ENCODE measurements around the gene RERE. TPM values are rescaled to one million over a fixed set of nuclear protein-coding genes. Genes with fewer than 3 reads are reported as not detected.

The RERE gene
- total RNA-seq, 1 experiment from 2014 or later = 161 TPM

DNA sequence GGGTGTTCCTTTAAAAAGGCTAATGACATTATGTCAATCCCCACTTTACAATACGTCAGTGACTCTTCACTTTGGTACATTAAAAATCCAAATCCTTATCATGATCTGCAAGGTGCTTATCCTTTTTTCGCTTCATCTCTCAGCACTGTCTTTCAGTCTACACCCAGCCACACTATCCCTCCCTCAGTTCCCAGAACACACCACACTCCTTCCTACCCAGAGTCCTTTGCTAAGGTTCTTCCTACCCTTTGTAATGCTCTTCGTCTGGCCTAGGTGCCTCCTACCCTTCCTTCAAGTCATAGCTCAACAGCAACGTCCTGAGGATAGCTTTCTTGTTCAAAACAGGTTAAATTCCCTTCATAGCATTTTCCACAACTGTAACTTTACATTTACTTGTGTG is 152.6 kb downstream of the RERE start:
- ChIA-PET POLR2A (interaction anchor here (0.5 kb wide), 1 partner anchor 161 kb away, joined by 3 read pairs; no protein-coding TSS in a partner anchor), CTCF (interaction anchor here (1.1 kb wide), 1 partner anchor 9 kb away, joined by 5 read pairs; no protein-coding TSS in a partner anchor)
- Mint-ChIP-seq H3K27me3 (ENCODE audit: low read depth) (no peaks in the 10 kb centered on the region), H3K36me3 (no peaks in the 10 kb centered on the region), H3K4me3 (no peak overlapping the region), H3K9me3 (no peaks in the 10 kb centered on the region), H3K27ac (no peak overlapping the region), H3K4me1 (peaks cover 20% of the 10 kb centered on the region)
- TF ChIP-seq, protein P1, sequence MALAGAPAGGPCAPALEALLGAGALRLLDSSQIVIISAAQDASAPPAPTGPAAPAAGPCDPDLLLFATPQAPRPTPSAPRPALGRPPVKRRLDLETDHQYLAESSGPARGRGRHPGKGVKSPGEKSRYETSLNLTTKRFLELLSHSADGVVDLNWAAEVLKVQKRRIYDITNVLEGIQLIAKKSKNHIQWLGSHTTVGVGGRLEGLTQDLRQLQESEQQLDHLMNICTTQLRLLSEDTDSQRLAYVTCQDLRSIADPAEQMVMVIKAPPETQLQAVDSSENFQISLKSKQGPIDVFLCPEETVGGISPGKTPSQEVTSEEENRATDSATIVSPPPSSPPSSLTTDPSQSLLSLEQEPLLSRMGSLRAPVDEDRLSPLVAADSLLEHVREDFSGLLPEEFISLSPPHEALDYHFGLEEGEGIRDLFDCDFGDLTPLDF (CRISPR knock-in tag; IDR thresholded peaks at IDR 0.05) = no peak
- no peak for TF ChIP-seq TP53 (CRISPR knock-in tag; IDR thresholded peaks at IDR 0.05)
- no peak for TF ChIP-seq ZNF416 (CRISPR knock-in tag; IDR thresholded peaks at IDR 0.05)
- TF ChIP-seq TEAD1 (CRISPR knock-in tag; IDR thresholded peaks at IDR 0.05) = no peak
- TF ChIP-seq, protein P2, sequence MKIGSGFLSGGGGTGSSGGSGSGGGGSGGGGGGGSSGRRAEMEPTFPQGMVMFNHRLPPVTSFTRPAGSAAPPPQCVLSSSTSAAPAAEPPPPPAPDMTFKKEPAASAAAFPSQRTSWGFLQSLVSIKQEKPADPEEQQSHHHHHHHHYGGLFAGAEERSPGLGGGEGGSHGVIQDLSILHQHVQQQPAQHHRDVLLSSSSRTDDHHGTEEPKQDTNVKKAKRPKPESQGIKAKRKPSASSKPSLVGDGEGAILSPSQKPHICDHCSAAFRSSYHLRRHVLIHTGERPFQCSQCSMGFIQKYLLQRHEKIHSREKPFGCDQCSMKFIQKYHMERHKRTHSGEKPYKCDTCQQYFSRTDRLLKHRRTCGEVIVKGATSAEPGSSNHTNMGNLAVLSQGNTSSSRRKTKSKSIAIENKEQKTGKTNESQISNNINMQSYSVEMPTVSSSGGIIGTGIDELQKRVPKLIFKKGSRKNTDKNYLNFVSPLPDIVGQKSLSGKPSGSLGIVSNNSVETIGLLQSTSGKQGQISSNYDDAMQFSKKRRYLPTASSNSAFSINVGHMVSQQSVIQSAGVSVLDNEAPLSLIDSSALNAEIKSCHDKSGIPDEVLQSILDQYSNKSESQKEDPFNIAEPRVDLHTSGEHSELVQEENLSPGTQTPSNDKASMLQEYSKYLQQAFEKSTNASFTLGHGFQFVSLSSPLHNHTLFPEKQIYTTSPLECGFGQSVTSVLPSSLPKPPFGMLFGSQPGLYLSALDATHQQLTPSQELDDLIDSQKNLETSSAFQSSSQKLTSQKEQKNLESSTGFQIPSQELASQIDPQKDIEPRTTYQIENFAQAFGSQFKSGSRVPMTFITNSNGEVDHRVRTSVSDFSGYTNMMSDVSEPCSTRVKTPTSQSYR (CRISPR knock-in tag; IDR thresholded peaks at IDR 0.05) = no peak
- TF ChIP-seq RELA (CRISPR knock-in tag; IDR thresholded peaks at IDR 0.05; ENCODE audit: borderline replicate concordance) = no peak
- no peak for TF ChIP-seq RORB (CRISPR knock-in tag; IDR thresholded peaks at IDR 0.05)
- TF ChIP-seq ZNF671 (CRISPR knock-in tag; IDR thresholded peaks at IDR 0.05) = no peak
- TF ChIP-seq, protein P3, sequence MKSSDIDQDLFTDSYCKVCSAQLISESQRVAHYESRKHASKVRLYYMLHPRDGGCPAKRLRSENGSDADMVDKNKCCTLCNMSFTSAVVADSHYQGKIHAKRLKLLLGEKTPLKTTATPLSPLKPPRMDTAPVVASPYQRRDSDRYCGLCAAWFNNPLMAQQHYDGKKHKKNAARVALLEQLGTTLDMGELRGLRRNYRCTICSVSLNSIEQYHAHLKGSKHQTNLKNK (CRISPR knock-in tag; IDR thresholded peaks at IDR 0.05) = no peak
- TF ChIP-seq, protein P4, sequence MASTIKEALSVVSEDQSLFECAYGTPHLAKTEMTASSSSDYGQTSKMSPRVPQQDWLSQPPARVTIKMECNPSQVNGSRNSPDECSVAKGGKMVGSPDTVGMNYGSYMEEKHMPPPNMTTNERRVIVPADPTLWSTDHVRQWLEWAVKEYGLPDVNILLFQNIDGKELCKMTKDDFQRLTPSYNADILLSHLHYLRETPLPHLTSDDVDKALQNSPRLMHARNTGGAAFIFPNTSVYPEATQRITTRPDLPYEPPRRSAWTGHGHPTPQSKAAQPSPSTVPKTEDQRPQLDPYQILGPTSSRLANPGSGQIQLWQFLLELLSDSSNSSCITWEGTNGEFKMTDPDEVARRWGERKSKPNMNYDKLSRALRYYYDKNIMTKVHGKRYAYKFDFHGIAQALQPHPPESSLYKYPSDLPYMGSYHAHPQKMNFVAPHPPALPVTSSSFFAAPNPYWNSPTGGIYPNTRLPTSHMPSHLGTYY (CRISPR knock-in tag; IDR thresholded peaks at IDR 0.05) = no peak
- no peak for TF ChIP-seq CBFB (CRISPR knock-in tag; IDR thresholded peaks at IDR 0.05; ENCODE audit: low read depth)
- TF ChIP-seq, protein P5, sequence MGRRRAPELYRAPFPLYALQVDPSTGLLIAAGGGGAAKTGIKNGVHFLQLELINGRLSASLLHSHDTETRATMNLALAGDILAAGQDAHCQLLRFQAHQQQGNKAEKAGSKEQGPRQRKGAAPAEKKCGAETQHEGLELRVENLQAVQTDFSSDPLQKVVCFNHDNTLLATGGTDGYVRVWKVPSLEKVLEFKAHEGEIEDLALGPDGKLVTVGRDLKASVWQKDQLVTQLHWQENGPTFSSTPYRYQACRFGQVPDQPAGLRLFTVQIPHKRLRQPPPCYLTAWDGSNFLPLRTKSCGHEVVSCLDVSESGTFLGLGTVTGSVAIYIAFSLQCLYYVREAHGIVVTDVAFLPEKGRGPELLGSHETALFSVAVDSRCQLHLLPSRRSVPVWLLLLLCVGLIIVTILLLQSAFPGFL (CRISPR knock-in tag; IDR thresholded peaks at IDR 0.05; ENCODE audit: borderline replicate concordance) = no peak
- TF ChIP-seq, protein P6, sequence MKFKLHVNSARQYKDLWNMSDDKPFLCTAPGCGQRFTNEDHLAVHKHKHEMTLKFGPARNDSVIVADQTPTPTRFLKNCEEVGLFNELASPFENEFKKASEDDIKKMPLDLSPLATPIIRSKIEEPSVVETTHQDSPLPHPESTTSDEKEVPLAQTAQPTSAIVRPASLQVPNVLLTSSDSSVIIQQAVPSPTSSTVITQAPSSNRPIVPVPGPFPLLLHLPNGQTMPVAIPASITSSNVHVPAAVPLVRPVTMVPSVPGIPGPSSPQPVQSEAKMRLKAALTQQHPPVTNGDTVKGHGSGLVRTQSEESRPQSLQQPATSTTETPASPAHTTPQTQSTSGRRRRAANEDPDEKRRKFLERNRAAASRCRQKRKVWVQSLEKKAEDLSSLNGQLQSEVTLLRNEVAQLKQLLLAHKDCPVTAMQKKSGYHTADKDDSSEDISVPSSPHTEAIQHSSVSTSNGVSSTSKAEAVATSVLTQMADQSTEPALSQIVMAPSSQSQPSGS (CRISPR knock-in tag; IDR thresholded peaks at IDR 0.05; ENCODE audit: borderline replicate concordance, low read depth) = no peak
- TF ChIP-seq GRHL2 (CRISPR knock-in tag; IDR thresholded peaks at IDR 0.05; ENCODE audit: insufficient replicate concordance, severe bottlenecking) = no peak
- no peak for TF ChIP-seq ZNF263 (CRISPR knock-in tag; IDR thresholded peaks at IDR 0.05; ENCODE audit: low read depth)
- no peak for TF ChIP-seq NR1H2 (CRISPR knock-in tag; IDR thresholded peaks at IDR 0.05)
- TF ChIP-seq, protein P7, sequence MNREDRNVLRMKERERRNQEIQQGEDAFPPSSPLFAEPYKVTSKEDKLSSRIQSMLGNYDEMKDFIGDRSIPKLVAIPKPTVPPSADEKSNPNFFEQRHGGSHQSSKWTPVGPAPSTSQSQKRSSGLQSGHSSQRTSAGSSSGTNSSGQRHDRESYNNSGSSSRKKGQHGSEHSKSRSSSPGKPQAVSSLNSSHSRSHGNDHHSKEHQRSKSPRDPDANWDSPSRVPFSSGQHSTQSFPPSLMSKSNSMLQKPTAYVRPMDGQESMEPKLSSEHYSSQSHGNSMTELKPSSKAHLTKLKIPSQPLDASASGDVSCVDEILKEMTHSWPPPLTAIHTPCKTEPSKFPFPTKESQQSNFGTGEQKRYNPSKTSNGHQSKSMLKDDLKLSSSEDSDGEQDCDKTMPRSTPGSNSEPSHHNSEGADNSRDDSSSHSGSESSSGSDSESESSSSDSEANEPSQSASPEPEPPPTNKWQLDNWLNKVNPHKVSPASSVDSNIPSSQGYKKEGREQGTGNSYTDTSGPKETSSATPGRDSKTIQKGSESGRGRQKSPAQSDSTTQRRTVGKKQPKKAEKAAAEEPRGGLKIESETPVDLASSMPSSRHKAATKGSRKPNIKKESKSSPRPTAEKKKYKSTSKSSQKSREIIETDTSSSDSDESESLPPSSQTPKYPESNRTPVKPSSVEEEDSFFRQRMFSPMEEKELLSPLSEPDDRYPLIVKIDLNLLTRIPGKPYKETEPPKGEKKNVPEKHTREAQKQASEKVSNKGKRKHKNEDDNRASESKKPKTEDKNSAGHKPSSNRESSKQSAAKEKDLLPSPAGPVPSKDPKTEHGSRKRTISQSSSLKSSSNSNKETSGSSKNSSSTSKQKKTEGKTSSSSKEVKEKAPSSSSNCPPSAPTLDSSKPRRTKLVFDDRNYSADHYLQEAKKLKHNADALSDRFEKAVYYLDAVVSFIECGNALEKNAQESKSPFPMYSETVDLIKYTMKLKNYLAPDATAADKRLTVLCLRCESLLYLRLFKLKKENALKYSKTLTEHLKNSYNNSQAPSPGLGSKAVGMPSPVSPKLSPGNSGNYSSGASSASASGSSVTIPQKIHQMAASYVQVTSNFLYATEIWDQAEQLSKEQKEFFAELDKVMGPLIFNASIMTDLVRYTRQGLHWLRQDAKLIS (CRISPR knock-in tag; IDR thresholded peaks at IDR 0.05; ENCODE audit: borderline replicate concordance) = no peak
- TF ChIP-seq, protein P8, sequence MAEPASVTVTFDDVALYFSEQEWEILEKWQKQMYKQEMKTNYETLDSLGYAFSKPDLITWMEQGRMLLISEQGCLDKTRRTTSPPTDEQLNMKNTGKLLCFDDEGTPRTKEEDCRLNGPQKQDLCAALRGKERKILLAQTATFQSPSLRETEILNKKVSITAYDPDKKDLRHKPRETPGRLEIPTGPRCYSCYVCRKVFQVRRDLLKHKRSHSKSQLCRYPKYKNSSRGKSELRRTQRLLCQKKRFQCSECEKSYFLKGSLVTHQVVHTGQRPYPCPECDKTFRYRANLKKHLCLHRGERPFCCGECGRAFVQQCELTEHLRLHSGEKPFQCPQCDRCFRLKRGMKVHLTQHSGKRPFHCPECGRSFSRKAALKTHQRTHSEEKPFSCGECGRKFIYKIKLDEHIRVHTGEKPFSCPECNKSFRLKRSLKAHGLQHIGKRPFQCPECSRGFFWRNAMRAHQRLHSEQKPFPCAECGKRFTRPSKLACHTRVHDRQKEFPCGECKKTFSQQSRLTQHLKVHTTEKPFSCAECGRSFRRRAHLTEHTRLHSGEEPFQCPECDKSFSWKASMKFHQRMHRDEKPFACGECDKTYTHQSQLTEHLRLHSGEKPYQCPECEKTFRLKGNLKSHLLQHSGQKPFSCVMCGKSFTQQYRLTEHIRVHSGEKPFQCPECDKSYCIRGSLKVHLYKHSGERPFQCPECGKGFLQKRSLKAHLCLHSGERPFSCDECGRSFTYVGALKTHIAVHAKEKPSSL (CRISPR knock-in tag; conservative IDR thresholded peaks at IDR 0.05) = no peak
- no peak for TF ChIP-seq ZBTB21 (CRISPR knock-in tag; IDR thresholded peaks at IDR 0.05; ENCODE audit: borderline replicate concordance)
- TF ChIP-seq NR2C2 (CRISPR knock-in tag; IDR thresholded peaks at IDR 0.05) = no peak
- DNase-seq (ENCODE audit: low spot score) (no peak), ATAC-seq (no peak)

All from WTC11 (cell line).